WTC11 (cell line): ENCODE data around the gene FBXL13.
"Not testable (repeated sequence)": the region's sequence is repeated elsewhere in the genome, so short reads cannot be mapped to it uniquely, and the experiment has no call there.

ENCODE experiments used
- CTCF ChIP-seq: fragments of 200-600 bp; IDR thresholded peaks from 2 replicates; pipeline ENCODE4 v1.8.0; 2022; ENCODE audit warnings: antibody characterized with exemption
- PRDM15 ChIP-seq: sonication (generic); formaldehyde crosslinking; IDR thresholded peaks from 2 replicates; pipeline ENCODE4 v1.8.0; 2022; ENCODE audit warnings: missing genetic modification reagents

DNA sequence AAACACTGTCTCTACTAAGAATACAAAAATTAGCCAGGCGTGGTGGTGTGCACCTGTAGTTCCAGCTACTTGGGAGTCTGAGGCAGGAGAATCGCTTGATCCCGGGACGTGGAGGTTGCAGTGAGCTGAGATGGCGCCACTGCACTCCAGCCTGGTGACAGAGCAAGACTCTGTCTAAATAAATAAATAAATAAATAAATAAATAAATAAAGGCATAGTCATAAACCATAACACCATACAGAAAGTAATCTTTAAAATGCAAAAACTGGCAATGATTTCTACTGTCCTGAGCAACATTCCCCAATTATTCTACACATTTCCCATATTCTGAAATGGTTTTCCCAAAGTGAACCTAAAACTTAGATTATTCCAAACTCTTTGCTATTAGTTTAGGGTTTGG lies 79.0 kb downstream of the FBXL13 start:
- TF ChIP-seq CTCF; PRDM15 (CRISPR knock-in tag): not testable (repeated sequence)
